Stimulated activated CD4-positive, alpha-beta T cell treated with anti-CD3 and anti-CD28 coated beads, Interleukin-12 subunit alpha, Interleukin-12 subunit beta, amount 100 ng/mL, for 24 hours (primary cell): ENCODE results near the gene AKT1.
"Not testable (repeated sequence)": the region's sequence is repeated elsewhere in the genome, so short reads cannot be mapped to it uniquely, and the experiment has no call there.

ENCODE experiments used
- DNase-seq, 2 experiments: peaks; one replicate each; pipeline ENCODE4 v3.0.0-alpha.2; 2020; ENCODE audit warnings: low read depth in 2 of 2

AKT1 gene

DNA sequence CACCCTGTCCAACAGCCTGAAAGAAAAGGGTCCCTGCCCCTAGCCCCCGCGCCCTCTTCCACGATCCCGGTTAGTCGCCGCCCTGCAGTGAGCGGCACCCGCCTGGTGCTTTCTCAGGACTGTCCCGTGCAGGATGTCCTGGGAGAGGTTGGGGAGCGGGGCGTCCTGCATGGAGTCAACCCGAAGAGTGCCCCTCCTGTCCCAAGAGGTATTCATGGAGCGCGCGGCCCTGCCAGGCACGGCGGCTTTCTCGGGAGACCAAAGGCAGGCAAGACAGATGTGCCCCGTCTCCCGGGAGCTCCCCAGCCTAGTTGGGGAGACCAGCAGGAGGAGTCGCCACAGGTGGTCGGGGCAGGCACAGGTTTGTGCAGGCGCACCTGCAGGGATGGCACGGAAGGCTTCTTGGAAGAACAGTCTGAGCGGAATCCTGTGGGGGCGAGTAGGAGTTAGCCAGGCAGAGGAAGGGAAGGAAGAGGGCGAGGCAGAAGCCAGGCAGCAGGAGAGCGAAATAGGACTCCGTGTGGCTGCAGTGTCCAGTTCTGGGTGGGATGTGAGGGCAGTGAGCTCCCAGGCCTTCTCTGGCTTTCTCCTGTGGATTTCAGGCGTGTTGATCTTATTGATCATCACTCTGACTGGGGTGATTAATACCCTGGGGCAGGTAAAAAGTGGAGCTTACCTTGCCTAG is 41.9 kb downstream of the AKT1 start:
- DNase-seq, result no peak

- DNase-seq, result peak; percentile 100
Measured at GRCh38 chr14:104752735-104753527, 42.6 kb downstream of the AKT1 start, which contains the start of gene SIVA1. Gene SIVA1, plus strand, starts transcription at chr14:104753147. Its CDS starts 55 bp downstream, at chr14:104753202.

DNA sequence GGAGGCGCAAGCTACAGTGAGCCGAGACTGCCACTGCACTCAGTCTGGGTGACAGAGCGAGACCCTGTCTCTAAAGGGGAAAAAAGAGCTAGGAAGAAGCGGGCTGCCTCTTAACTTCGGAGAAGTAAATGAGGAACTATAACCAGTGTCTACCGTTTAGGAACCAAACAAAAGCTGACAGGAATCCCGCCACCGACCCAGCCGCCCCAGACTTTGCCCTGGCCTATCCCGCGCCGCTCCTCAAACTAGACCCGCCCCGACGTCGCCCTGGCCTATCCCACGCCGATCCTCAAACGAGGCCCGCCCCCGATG is 43.2 kb downstream of the AKT1 start:
- no peak for DNase-seq

GRCh38 chr14:104751539-104752422 is 43.8 kb downstream of the AKT1 start:
- no peak for DNase-seq

GRCh38 chr14:104750753-104751057 is 44.8 kb downstream of the AKT1 start:
- DNase-seq, result not testable (repeated sequence)

- no peak for DNase-seq
Measured at GRCh38 chr14:104750056-104750752, 45.3 kb downstream of the AKT1 start.

- DNase-seq, result no peak
Measured at GRCh38 chr14:104749111-104749649, 46.4 kb downstream of the AKT1 start.

DNA sequence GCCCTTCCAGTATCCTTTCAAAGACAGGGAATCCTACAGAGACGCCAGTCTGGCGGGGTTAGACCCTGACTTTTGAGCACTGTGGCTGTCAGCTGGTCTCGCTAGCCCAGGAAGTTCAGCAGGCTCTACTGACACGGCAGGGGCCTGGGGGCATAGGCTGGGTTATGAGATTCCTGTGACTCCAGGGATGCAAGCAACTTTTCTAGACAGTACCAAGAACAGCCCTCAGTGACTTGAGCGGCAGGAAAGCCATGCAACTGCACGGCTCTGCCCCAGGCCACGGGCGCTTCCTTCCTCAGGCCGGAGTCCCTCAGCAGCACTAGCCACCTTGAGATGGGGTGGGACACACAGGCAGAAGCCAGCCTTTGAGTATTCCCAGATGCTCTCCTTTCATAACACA is 47.7 kb downstream of the AKT1 start:
- no peak for DNase-seq

DNA sequence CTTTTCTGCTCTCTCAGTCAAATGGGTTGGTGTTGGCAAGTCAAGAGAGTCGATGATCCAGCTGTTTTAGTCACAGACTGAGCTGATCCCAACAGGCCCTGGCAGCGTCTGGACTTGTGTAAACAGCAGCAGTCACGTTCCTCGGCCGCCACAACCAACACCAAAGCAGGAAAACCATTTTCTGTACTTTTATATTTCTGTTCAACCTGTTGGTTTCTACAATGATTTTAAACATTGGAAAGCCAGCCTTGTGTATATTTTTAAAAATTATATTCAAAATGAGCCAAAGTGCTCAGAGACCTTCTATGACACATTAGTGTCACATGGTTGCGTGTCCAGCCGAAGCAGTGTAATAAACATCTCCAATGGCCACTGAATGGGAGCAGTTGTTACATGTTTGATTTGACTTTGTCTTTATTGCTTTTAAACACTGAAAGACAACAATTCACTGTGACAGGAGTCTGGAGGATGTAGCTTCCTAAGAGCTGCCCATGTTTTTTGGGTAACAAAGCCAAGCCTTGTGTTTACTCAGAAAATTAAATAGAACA is 48.5 kb downstream of the AKT1 start:
- DNase-seq, result no peak

- no peak for DNase-seq
Measured at GRCh38 chr14:104746071-104746545, 49.4 kb downstream of the AKT1 start.

DNA sequence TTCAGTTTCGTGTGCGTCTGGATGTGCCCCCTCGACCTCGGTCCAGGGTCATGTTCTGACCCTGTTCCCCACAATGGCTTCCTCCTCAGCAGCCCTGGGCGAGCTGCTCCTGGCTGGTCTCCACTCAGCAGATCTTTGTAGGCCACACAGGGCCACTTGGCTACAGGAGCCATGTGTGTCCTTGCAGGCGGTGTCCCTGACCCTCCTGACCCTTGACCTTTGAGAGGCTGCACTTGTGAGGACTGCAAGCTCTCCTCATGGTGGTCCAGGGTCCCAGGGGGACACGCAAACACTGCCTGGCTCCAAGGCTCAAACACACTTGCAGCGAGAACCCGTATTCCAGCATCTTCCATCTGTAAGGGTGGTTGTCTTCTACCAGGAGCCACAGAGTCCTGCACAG is 50.1 kb downstream of the AKT1 start:
- no peak for DNase-seq

DNA sequence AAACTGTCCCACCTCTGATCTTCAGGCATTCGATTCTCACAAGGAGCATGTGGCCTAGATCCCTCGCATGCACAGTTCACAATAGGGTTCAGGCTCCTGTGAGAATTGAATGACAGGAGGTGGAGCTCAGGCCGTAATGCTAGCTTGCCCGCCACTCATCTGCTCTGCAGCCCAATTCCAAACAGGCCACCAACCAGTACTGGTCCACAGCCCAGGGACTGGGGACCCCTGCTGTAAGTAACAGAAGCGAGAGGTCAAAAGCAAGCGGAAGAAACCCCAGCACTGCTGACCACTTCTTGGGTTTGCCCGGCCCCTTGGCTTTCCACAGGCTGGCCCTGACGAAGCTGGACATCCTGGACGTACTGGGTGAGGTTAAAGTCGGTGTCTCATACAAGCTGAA is 51.1 kb downstream of the AKT1 start:
- DNase-seq, result no peak

DNA sequence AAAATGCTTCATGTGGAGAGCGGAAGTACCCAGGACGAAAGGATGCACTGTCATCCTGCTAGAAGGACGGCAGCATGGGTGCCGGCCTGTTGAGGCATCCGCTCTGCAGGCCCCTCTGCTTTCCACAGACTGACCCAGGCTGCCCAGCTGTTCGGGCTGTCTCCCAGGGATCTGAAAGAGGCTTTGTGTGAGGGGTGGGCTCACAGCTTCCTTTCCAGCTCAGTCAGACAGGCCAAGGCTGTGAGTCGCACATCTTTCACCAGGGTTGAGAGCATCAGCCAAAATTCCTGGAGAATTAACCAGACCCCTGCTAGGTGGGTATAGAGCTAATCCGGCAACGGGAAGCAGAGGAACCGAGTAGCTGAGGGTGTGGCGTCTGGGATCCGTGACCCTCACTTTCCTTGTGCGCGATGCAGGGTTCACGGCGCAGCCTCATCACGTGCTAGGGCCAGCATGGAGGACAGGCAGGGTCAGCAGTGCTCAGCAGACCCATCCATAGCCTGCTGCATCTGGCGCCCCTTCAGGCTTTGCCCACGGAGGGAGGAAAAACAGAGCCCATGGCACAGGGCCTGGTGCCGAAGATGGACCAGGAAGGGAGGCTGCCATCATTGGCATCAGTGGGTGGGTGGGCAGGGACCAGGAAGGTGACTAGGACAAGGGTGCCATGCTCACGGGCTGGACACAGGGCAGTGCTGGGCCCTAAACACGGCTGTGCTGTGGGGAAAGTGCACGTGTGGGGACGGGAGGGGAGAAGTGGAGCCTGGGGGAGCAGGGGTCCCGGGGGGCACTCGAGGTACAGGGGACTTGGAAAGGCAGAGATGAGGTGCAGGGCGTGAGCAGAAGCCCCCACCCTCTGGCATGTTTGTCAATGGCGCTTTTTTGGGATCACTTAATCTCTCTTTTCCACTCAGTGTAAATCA is 51.8 kb downstream of the AKT1 start:
- DNase-seq, result no peak

GRCh38 chr14:104742586-104743455 is 52.7 kb downstream of the AKT1 start:
- DNase-seq, result no peak

- DNase-seq, result no peak
Measured at GRCh38 chr14:104741803-104742251, 53.7 kb downstream of the AKT1 start.

DNA sequence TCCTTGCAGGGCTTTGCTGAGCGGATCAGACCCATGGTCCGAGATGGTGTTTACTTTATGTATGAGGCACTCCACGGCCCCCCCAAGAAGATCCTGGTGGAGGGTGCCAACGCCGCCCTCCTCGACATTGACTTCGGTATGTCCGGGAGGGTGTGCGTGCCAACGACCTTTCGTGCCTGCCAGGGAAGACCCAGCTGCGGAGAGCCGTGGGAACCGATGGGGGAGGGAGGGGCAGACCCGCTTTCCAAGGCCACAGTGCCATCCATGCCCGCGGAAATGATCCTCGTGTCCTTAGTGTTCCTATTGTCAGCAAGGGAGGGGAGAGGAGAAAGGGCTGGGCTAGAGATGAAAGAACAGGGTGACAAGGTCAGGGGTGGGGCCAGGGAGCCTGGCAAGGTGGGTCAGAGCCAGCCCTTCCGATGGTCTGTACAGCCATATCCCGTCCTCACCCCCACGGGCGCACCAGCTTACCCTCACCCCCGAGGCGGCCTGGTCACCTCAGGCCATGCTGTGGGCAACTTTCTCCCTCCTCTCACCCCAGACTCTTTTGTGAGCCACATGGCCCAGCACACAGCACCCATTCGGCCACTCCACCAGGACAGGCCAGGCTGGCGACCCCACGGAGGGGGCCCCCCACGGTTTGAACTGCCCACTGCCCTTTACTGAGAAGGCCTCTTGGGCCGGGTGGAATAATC is 54.3 kb downstream of the AKT1 start:
- no peak for DNase-seq

DNA sequence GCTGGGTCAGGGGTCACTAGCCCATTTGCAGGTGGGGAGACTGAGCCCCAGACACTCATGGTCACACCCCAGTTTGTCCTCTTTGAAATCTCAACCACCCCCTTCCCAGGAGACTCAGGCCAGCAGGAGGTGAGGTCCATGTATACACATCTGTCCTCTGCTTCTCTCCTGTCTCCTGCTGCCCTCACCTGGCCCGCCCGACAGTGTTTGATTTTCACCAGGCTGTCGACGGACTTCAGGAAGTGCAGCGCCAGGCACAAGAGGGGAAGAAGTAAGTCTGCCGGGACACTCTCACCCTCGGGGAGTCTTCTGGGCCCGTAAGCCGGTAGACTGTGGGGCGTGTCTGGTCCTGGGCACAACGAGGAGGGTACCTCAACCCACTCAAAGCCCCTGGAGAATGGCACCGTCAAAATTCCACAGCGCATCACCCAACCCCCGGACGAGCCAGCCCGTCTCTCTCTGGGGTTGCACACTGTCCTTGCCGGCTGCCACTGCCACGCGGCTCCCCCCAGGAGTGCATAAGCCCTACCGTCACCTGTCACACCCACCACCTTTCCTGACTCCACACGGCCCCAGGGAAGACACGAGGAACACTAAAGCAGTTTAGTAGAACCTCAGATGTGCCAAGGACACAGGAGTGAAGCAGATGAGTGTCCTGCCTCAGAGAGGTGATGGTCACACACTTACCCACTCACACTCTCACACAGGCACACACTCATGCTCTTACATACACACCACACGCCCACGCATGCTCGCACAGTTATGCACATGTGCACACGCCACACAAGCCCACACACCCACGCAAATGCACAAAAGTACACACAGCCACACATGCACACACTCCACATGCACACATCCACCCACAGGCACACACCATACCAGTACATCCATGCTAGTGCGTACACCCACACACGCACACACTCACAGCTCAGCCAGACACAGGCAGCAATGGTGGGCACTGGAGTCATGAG is 55.7 kb downstream of the AKT1 start:
- DNase-seq, result no peak
